ENCODE results near the gene NPB.

The NPB gene

DNA sequence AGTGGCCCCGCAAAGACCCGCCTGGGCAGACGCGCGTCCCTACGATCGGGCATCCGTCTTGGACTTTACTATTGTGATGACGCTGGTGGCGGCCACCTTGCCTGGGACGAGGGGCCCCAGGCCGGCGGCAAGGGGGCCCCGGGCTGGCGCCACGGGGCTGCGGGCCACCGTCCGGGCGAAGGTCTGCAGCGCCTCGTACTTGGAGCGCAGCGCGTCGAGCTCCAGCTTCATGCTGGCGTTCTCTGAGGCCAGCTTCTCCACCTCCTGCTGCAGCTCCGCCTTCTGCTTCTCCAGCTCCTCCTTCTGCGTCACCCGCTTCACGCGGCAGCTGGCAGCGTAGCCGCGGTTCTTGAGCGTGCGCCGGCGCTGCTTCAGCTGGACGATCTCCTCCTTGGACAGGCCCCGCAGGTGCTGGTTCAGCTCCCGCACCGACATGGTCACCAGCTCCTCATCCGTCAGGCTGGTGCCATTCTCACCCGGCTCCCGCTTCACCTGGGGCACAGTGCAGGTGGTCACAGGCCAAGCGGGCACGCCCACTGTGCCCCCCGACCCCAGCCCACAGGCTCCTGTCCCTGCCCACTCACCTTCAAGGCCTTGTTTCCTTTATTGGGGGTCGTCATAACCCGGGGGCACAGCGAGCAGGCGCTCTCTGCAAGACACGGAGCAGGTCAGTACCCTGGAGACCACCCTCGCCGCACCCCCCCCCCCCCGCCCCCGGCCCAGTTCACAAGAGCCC lies 20.7 kb downstream of the NPB start:
- Histone ChIP-seq H3K4me3 (ENCODE audit: low read depth, low read length) (no peak overlapping the region), H3K4me1 (ENCODE audit: control insufficient read depth, insufficient read depth, low read length) (peaks cover 3% of the 10 kb centered on the region; the same call in 1 of the 2 replicates), H3K9me3 (ENCODE audit: control insufficient read depth, insufficient read depth, low read depth, low read length) (no peaks in the 10 kb centered on the region), H3K36me3 (ENCODE audit: control insufficient read depth in 2 of 2, insufficient read depth in 1 of 2, low read length in 2 of 2) (peaks cover 6 to 41% of the 10 kb centered on the region in 2 experiments; a peak in 1 of 3 replicates), H3K27ac (ENCODE audit: extremely low read depth, low read depth, low read length) (no peak overlapping the region)
- no peak for TF ChIP-seq ZNF473 (tag by site-specific recombination; IDR thresholded peaks at IDR 0.05)
- TF ChIP-seq IKZF3 (tag by site-specific recombination; IDR thresholded peaks at IDR 0.05) = no peak
- POLR2A ChIA-PET = interaction anchor here (1.7 kb wide), 1 partner anchor 10 kb away, joined by 6 read pairs; no protein-coding TSS in a partner anchor
- CTCF ChIA-PET = interaction anchor here (1.0 kb wide), 1 partner anchor 98 kb away, joined by 3 read pairs; no protein-coding TSS in a partner anchor

DNA sequence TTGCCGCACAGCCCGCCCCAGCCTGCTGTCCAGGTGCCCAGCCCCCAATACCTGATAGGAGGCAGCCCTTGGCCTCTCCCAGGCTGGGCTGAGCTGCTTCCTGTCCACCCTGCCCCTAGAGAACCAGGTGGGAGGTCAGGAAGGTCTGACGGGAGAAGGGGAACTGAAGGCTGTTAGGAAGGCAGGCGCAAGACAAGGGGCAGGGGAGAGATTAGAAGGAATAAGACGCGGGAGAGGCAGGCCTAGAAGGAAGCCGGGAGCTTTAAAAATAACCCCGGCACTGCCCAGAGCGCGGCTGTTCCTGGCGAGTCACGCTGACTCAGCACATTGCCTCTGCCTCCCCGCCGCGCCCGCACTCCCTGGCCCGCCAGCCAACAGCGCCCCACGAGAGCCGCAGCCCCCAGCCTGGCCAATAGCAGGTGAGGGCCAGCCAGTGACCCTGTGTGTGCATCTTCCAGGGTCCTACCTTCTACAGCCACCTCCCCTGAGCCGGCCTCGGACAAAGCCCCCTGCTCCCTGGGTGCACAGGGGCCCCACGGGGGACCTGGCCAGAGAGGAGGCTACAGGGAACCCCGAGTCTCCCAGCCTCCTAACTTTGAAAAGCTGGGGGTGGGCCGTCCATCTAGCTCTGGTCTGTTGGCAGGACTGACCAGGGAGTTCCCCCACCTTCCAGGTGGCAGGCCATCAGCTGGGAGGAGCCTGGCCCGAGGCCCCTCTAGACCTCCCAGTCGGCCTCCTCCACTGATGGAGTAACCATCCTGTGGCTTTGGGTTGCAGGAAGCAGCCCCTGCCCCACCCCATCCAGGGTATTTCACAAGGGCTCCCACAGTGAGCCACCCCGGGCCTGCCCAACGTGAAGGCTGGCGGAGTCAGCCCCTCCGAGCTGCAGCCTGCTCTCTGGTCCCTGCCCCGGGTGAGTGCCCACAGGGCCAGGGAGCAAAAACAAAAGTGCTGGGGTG lies 21.5 kb downstream of the NPB start:
- CTCF ChIA-PET = interaction anchor here (1.2 kb wide), 1 partner anchor 10 kb away, joined by 4 read pairs; no protein-coding TSS in a partner anchor
- peaks cover 6 to 41% of the 10 kb centered on the region in 2 experiments; a peak in 1 of 3 replicates for H3K36me3 ChIP-seq (ENCODE audit: control insufficient read depth in 2 of 2, insufficient read depth in 1 of 2, low read length in 2 of 2)
- H3K9me3 ChIP-seq (ENCODE audit: control insufficient read depth, insufficient read depth, low read depth, low read length) = no peaks in the 10 kb centered on the region
- H3K4me1 ChIP-seq (ENCODE audit: control insufficient read depth, insufficient read depth, low read length) = peaks cover 3% of the 10 kb centered on the region; the same call in 1 of the 2 replicates
- TF ChIP-seq, protein P1, sequence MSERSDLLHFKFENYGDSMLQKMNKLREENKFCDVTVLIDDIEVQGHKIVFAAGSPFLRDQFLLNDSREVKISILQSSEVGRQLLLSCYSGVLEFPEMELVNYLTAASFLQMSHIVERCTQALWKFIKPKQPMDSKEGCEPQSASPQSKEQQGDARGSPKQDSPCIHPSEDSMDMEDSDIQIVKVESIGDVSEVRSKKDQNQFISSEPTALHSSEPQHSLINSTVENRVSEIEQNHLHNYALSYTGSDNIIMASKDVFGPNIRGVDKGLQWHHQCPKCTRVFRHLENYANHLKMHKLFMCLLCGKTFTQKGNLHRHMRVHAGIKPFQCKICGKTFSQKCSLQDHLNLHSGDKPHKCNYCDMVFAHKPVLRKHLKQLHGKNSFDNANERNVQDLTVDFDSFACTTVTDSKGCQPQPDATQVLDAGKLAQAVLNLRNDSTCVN (tag by site-specific recombination; optimal IDR thresholded peaks at IDR 0.05) = peak; percentile 17
- TF ChIP-seq ZIC2 (tag by site-specific recombination; IDR thresholded peaks at IDR 0.05) (peak; percentile 70), SCRT1 (tag by site-specific recombination; IDR thresholded peaks at IDR 0.05; ENCODE audit: borderline replicate concordance) (no peak)
- TF ChIP-seq, protein P2, sequence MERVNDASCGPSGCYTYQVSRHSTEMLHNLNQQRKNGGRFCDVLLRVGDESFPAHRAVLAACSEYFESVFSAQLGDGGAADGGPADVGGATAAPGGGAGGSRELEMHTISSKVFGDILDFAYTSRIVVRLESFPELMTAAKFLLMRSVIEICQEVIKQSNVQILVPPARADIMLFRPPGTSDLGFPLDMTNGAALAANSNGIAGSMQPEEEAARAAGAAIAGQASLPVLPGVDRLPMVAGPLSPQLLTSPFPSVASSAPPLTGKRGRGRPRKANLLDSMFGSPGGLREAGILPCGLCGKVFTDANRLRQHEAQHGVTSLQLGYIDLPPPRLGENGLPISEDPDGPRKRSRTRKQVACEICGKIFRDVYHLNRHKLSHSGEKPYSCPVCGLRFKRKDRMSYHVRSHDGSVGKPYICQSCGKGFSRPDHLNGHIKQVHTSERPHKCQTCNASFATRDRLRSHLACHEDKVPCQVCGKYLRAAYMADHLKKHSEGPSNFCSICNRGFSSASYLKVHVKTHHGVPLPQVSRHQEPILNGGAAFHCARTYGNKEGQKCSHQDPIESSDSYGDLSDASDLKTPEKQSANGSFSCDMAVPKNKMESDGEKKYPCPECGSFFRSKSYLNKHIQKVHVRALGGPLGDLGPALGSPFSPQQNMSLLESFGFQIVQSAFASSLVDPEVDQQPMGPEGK (tag by site-specific recombination; IDR thresholded peaks at IDR 0.05) = peak; percentile 48; the same call in 1 of the 2 replicates
- H3K4me3 ChIP-seq (ENCODE audit: low read depth, low read length) = no peak overlapping the region
- POLR2A ChIA-PET = interaction anchor here (1.2 to 1.7 kb wide), 5 partner anchors 10 to 220 kb away, joined by 3 to 6 read pairs (median 5); partner anchors contain the start of genes DCXR and MRPL12
- H3K27ac ChIP-seq (ENCODE audit: extremely low read depth, low read depth, low read length) = no peak overlapping the region

DNA sequence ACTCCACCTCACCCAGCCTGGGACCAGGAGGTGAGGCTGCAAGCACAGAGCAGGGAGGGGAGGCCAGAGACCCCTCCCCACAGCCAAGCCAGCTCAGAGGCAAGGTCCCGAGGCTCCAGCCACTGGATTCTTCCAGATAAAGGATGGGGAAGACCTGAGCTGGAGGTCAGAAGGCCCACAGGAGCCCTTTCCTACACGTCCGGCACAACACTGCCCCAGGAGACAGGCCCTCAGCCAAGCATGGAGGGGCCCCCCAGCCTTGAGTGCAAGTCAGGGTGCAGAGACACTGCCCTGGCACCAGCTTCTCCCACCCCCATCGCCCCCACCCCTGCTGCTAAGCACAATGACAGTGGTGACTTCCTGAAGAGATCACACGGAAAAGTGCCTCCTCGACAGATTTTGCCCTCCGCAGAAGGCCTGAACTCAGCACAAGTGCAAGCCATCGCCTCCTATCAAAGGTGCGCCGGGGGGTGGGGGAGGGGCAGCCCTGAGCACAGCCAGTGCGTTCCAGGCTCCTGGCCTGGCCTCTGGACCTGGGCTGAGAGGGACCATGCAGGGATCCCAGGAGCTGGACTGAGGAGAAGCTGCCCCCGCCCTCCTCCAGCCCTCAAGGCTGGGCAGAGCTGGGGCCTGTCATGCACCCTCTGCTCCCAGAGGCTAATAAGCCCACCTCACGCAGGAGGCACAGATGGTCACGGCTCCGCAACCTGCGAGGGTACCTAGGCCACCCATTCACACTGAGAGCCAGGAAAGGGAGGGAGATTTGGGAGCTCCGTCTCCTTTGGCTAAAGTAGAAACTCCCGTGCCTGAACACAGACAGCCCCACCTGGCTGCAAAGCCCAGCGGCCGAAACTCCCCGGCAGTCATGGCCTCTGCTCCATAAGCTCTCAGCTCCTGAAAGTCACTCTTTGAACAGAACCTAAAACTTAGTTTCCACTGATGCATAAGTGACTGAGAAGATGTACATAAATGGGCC lies 22.8 kb downstream of the NPB start:
- POLR2A ChIA-PET = interaction anchor here (0.6 to 3.2 kb wide), 10 partner anchors 8 to 1376 kb away, joined by 3 to 22 read pairs (median 4); partner anchors contain the start of genes DCXR, LRRC45, MRPL12 and SIRT7
- Histone ChIP-seq H3K9me3 (ENCODE audit: control insufficient read depth, insufficient read depth, low read depth, low read length) (no peaks in the 10 kb centered on the region), H3K27ac (ENCODE audit: extremely low read depth, low read depth, low read length) (no peak overlapping the region), H3K4me3 (ENCODE audit: low read depth, low read length) (no peak overlapping the region), H3K36me3 (ENCODE audit: control insufficient read depth in 2 of 2, insufficient read depth in 1 of 2, low read length in 2 of 2) (peaks cover 6 to 29% of the 10 kb centered on the region in 2 experiments; a peak in 1 of 3 replicates), H3K4me1 (ENCODE audit: control insufficient read depth, insufficient read depth, low read length) (peaks cover 3% of the 10 kb centered on the region; the same call in 1 of the 2 replicates)
- TF ChIP-seq HOXC10 (CRISPR knock-in tag; IDR thresholded peaks at IDR 0.05) (no peak), ZNF600 (tag by site-specific recombination; IDR thresholded peaks at IDR 0.05) (peak; percentile 76), ZNF501 (tag by site-specific recombination; IDR thresholded peaks at IDR 0.05) (no peak)
- CTCF ChIA-PET = interaction anchor here (0.5 to 1.2 kb wide), 7 partner anchors 11 to 158 kb away, joined by 3 to 4 read pairs (median 3); partner anchors contain the start of gene PCYT2
